Cortex of kidney (tissue), 1 donor: ENCODE measurements around the gene SH3TC1.

Source experiments
- DNase-seq: peaks from one replicate; lab custom pipeline; 2025; lab: John Stamatoyannopoulos, UW

The SH3TC1 gene

DNA sequence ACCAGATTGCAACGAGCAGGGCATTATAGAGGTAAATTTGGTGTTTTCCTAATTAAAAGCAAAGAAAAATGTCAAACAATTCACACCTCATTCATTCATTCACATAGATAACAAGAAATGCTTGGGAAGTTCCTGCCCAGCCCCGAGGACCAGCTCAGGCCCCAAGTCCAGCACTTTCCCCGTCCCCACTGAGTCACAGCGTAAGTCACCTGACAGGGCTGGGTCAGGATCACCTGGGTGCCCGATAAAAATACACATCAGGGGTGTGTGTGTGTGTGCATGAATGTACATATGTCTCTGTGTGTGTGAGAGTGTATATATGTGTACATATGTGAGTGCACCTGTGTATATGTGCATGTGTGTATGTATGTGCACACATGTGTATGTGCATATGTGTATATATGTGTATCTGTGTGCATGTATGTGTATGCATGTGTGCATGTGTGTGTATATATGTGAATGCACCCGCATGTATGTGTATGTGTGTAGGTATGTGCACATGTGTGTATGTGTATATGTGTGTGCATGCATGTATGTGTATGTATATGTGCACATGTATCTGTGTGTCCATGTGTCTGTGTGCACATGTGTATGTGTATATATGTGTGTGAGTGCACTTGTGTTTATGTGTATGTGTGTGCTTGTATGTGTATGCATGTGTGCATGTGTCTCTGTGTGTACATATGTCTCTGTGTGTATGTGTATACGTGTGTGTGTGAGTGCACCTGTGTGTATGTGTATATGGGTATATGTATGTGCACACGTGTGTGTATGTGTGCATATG, 18.6 kb upstream of the SH3TC1 start:
- DNase-seq, result no peak

DNA sequence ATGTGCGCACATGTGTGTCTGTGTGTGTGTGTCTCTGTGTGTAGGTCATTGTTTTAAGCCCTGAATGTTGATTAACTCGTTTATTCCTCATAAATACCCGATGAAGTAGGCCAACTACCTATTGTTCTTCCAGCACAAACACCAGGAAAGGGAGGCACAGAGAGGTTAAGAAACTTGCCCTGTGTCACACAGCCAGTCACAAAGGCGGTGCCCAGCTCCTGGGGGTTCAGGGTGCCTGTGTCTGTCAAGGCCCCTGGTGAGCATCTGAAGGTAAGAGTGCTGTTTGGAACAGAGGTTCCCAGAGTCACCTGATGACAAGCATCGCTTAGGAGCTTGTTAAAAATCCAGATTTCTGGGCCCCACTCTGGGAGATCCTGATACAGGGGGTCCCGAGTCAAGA, 18.0 kb upstream of the SH3TC1 start:
- no peak for DNase-seq

DNA sequence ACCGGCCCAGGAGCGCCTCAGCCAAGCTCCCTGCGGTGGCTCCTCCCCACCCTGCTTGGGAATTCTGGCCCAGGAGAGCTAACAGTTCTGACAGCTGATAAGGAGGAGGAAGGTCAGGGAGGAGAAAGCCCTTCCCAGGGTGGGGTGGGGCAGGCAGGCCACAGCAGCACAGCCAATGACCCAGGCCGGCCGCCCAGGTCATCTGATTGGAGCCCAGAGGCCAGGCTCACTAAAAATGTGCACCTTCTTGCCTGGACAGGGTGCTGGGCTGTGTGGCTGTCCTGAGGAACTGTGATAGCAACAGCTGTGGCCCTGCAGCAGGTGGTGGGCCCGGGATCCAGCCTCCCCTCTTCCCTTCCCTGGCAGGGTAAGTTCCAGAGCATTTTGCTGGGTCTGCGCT, 17.2 kb upstream of the SH3TC1 start:
- DNase-seq, result no peak

DNA sequence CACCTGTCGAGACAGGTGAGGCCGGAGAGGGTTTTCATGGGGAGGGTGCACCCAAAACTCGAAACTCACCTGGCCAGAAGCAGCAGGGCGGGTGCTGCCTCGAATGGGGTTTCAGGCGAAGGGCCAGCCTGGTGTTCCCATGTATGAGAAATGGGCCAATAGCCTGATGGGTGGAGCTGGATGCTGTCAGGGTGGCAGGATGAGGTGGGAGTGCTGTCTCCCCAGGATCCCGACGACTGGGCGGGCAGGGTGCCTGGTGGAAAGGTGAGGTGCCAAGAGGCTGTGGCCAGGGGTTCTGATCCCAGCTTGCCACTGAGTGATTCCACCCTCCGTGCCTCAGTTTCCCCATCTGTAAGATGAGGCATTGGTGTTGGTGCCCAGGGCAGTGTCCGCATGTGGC, 16.8 kb upstream of the SH3TC1 start:
- DNase-seq, result no peak

DNA sequence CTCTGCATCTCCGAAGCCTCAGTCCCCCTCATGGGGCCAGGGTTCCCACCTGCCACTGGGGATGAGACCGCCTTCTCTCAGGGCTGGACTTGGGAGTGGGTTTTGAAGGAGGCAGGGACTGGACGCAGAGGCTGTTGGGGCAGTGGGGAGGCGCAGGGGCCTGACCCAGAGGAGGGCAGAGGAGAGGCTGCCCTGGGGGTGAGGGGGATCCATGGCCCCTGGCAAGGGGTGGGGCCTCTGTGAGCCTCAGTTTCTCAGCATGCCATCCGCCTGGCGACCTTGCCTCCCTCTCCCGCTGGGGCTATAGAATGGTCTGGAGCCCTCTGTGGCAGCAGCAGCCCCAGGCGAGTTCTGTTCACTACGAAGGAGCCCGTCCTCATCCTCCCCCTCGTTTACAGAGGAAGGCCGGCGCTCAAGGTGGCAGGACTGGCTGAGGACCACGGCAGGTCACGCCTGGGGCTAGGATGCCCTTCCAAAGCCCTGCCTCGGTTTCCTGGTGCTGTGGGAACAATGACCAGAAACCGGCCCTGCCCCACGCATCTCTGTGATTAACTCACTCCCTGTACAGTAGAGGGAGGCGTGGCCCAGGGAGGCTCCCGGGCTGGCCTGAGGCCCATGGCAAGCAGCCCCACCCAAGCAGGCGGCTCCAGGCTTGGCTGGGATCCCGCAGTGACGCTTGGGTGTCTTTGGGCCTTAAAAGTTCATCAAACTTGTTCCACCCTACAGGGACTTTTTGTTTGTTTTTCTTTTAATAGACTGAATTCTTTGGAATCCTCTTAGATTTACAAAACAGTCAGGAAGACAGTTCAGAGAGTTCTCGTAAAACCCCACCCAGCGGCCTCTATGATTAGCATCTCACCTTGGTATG, 16.0 kb upstream of the SH3TC1 start:
- no peak for DNase-seq

DNA sequence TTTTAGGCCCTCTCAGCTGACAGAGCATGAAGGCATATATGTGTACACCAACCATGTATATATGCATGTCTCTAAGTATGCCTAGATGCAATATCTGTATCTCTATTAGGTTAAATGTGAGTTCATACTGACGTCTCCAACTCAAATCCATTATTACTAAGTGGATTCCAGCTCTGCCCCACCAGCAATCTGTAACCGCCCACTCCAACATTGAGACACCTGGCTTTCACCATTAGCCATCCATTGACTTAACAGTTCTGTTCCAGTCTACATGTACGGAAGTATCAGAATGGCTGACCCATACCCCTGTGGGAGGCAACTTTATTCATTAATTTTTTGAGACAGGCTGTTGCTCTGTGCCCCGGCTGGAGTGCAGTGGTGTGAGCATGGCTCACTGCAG, 15.0 kb upstream of the SH3TC1 start:
- DNase-seq, result no peak

DNA sequence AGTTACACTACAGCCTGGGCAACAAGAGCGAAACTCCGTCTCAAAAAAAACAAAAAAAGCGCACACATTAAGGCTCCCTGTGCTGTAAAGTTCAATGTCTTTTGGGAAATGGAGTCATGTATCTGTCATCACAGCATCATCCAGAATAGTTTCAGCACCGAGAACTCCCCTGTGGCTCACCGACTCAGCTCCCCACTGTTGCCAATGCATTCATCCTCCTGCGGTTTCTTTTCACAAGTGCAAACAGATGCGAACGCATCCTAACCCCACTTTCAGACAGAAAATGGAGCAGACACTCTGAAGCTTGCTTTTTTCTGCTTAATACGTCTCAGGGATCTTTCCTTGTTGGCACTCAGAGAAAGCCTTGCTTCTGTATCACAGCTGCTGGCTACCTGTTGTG, 13.8 kb upstream of the SH3TC1 start:
- DNase-seq, result no peak

DNA sequence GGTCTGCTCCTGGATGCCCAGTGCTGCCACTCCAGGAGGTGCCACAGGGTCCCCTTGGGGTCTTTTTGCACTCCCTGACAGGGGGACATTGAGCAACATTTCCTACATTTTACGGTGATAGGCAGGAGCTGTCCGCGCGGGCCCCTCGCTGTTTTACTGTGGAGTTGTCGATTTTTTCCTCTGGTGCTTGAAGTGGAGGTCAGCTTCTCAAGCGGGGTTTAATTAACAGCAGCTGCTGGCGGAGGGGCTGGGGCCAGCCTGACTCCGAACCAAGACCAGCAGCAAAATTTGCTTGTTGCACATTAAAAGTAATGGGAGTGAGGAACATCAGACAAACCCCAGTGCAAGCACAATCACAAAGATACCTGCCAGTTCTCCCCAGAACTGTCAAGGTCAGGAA, 13.2 kb upstream of the SH3TC1 start:
- no peak for DNase-seq

DNA sequence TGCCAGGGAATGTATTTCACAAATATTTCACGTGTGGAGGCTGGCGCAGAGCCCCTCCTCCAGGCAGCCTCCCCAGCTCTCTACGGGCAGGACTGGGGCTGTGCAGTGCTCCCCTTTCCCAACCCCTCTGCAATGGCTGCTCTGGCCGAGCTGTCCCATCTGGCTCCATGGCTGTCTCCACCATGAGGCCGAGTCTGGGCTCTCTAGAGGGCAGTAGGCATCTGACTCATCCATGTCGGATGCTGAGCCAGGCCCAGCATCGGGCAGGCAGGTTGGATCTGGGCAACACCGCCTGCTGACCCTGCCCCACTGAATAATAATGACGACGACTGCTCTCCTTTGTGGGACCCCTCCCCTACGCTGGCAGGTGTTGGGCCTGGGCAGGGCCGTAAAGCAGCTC, 11.0 kb upstream of the SH3TC1 start:
- DNase-seq, result no peak

DNA sequence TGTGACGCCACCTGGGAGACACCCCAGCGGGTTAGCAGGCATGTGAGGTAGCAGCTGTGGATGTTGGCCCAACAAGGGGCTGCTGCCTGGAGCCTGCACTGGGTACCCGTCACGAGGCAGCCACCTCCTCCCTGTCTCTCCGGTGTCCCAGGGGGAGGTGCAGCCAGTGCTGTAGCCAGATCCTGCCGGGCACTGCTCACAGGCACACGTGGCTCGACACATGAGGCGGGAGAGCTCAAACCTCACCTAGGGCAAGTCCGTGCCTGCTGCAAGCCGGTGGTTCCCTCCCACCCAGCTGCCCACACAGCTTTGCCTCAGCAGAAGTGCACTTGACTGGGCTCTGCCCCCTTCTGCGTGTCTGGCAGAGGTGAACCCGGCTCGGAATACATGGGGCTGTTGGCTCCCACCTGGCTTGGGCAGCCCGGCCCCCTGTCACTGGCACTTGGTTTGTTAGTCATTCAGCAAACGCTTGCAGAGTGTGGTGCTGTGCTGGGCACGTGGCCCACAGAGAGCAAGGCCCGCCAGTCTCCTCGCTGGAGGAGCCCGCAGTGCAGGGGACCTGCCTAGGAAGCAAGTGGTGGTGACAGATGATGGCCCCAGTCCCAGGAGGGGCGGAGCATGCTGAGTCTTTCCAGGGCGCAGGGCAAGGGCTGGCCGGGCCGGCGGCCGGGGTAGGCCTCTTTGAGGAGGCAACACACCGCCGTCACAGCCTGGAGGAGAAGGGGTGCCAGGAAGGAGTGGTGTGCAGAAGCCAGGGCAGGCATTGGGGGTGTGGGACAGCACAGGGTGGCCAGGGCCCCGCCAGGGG, 10.1 kb upstream of the SH3TC1 start:
- no peak for DNase-seq

DNA sequence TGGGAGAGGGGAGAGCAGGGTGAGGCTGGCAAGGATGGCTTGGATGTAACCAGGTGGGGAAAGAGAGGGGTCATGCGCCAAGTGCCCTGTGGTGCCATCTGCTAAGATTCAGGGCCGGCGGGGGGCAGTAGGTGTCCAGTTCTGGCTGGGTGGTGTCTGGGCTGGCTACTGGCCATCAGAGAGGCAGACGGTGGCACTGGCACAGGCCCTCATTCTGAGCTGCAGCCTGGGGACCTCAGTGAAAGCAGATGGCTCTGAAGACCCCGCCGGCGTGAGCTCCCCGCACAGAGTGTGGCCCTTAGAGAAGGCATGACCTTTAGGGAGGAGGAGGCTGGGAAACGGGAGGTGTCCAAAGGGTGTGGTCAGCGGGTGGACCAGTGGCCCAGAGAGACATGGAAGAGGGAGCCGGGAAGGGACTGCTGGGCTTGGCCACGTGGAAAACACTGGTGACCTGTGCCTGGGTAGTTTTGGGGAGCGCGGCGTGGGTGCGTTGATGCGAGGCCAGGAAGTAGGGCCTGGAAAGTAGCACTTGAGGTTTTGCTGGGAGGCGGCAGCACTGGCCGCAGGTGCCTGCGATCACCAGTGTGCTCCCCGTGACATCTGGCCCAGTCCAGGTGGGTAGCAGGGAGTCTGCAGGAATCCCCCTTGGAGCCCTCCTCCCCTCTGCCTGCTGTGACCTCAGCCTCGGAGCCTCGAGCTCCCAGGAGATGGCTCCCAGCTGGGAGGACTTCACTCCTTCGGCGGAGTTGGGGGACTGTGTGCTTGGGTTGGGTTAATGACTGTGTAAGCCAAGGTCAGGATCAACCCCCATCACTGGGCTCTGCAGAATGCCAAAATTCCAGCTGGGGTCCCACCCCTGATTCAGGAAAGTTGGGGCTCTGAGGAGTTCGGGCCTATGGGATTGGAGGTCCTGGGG, 9.3 kb upstream of the SH3TC1 start:
- DNase-seq, result no peak

DNA sequence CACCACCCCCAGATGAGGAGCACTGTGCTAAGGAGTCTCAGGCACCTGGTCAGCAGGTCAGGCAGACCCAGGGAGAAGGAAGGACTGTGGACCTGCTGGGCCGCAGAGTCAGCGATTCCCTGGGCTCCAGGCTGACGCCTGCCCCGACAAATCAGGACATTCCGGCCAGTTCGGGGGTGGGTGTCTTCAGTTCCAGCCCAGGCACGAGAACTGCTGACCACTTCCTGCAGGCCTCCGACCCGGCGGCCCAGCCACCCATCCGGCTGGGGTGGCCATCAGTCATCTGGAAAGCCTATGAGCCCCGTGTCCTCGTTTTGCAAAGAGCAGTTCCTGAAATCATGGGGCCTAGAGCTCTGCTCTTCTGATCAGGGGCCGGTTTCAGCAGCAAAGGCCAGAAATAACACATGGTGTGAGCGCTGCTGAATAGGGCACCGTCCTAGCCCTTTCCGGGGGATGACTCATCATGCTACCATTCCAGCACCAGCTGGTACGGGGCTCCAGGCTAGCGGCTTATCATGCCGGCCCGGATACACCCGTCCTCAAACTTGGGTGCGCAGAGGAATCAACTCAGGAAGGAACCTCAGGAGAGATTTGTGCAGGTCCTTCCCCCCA, 7.8 kb upstream of the SH3TC1 start:
- no peak for DNase-seq

DNA sequence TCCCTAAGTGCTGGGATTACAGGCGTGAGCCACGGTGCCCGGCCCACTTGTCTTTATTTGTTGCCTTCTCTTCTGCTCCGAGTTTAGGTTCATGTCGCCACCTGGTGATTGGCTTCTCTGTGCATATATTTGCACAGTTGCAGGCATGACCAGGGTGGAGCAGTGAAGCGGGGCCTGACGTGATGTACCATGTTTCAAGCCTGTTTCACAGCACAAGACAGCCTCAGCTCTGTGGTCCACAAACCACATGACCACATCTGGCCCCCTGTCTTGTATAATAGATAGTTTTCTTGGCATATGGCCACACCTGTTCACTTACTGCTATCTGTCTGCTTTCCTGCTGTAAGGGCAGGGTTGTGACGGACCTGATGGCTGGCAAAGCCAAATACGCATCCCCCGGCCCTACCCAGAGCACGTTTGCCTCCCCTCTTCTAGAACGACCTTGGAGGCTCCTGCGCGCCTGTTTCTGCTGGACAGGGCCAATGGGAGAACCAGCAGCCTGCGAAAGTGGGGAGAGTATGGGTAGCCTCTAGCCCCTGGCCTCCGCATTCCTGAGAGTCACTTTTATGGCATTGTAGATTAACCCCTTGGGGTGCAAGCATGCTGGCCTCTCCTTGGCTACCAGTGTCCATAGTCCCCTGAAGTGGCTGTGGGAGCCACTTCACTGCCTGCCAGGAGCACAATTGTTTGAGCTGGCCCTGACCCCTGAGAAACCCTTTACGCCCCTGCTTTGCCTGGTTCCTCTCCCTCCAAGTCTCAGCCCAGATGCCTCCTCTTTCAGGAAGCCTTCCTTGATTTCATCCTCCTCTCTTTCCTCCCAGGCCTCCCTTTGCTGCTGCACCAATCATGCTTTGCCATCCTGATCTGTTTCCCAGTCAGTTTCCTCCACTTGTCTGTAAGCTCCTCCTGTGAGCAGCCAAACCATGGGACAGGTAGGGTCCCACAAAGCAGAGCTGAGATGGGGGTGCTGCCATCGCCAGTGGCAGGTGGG, 6.0 kb upstream of the SH3TC1 start:
- DNase-seq, result no peak

DNA sequence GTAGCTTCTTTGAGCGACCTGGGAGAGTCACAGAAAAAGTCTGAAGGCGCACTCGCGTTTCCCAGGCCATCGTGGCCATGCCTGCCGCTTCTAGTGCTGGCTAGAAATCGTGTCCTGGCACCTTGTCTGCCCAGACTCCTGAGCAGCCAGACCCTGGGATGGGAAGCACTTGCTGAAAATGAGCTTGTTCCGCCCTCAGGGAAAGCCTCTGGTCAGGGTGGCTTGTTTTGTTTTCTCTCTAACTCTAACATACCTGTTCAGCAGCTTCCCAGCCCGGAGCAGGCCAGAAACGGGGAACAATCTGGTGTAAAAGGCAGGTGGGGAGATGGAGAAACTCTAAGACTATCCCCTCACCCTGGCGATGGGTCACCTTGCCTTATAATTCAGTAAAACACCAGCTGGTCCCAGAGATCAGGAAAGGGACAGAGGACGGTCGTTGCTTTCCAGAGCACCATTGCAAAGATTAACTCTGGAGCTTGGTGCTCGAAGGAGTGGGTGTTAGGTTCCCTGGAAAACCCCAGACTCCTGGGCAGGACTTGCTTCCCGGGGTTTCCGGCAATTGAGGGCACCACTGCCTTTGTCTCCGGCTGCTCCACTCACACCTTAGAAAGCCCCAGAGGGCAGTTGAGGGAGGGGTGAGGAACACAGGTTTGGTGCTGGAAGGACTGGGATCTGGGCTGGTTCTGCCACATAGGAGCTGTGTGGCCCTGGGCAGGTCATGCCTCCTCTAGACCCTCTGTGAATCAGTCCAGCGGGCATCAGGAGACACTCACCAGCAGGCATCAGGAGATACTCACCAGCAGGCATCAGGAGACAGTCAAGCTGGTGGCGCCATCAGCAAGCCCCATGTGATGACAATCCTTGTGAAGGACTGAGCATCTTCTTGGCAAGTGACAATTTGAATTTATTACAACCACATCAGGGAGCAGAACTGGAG, 4.5 kb upstream of the SH3TC1 start:
- DNase-seq, result no peak

DNA sequence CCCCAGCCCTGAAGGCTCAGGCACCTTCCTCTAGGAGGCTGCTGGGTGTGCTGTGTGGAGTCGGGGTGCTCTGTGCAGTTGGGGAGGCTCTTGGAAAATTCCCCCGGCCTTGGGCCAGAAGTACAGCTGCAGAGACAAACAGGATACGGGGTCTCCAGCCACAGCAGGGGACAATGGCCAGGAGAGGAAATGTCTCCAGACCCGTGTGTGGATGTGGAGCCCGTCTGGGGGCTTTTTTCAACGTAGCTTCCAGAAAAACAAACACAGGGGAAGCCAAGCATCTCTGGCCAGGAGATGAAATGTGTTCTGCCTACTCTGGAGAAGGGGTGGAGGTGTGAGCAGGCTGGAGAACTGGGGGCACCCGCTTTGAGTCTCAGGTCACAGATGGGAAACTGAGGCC, 3.7 kb upstream of the SH3TC1 start:
- DNase-seq, result no peak

DNA sequence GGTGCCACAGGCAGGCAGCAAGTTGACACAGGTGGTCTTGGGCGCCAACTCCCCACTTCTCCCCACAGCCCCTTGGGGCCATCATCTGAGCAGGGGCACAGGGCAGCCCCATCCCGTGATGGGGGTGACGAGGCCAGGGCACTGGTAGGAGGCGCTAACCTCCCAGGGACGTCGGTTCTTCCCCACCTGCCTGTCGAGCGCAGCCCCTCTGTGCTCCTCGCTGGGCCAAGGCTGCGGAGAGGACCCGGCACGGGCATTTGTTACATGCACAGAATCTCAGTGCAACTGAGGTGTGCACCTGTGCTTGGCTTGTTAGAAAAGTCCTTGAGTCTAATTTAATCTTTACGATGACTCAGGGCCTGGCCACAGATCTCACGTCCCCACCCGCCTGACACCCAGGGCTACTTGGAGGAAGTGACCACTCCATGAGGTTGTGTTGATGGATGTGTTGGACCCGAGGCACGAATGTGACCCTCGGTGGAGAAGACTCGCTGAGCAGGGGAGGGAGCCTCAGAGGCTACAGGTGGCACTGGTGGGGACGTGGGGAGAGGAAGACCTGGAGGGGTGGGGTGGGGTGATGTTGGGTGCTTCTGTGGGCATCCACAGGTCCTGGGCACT, 3.1 kb upstream of the SH3TC1 start:
- DNase-seq, result no peak

DNA sequence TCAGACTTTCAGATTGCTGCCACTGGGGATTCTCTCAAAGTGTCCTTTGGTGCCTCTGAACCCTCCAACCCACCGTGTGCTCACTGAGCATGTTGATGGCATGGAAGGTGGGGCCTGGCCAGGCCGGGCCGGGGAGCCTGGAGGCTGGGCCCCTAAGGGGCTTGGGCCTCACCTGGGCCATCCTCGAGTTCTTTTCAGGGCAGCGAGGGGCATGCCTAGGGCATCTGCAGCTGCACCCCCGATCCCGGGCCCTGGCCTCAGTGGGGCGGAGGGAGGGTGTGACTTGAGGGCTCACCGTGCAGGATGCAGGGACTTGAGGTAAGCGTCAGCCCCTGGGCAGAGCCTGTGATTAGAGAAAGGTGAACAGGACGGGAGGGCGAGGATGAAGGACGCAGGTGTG, 1.6 kb upstream of the SH3TC1 start:
- no peak for DNase-seq

DNA sequence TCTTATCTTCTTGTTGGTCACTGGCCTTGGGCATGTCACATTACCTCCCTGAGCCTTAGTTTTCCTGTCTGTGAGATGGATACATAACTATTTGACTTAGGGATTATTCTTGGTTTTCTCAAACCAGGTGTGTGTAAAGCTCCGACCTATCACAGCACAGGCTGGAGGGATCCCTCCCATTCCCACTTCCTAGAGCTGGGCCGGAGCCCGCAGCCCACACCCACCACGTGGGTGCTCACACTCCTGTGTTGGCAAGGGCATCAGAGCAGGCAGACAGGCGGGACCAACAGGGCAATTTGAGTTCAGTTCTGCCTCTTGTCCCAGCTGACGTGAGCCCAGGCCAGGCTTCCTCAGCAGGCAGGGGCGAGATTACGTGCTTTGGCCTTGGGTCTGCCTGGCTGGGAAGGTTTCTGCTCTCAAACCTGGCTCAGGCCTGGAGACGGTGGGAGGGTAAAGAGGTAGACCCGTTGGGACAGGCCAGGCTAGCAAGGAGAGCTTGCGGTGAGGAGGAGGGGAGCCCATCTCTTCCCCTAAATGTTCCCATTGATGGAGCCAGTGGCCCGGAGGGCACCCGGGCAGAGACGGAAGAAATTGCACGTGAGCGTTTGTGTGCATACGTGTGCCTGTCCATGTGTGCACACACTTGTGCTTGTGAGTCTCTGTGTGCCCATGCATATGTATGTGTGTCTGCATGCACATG, 734 bp upstream of the SH3TC1 start:
- DNase-seq, result no peak
